NT2/D1 (cell line): Measurements from ENCODE around the gene AFAP1L1.

Experiments used
- SUZ12 ChIP-seq: IDR thresholded peaks from 2 replicates; pipeline ENCODE4 v1.6.1; 2011; ENCODE audit not compliant: insufficient read length, insufficient read depth; ENCODE audit errors: extremely low read depth
- YY1 ChIP-seq: IDR thresholded peaks from 2 replicates; pipeline ENCODE4 v1.6.1; 2011; ENCODE audit not compliant: insufficient read length, insufficient read depth
- ZNF274 ChIP-seq: IDR thresholded peaks from 2 replicates; pipeline ENCODE4 v1.6.1; 2011; ENCODE audit warnings: mild to moderate bottlenecking, low read depth, low read length

- TF ChIP-seq ZNF274 (no peak), YY1 (no peak), SUZ12 (no peak)
Measured at GRCh38 chr5:149381986-149382338, 110.3 kb downstream of the AFAP1L1 start.
